Measurements from ENCODE around the gene ESR1. TPM values are rescaled to one million over a fixed set of nuclear protein-coding genes. Genes with fewer than 3 reads are reported as not detected.

The ESR1 gene
- total RNA-seq, 4 donors from 2014 or later, result 0.83 to 1.8 (median 1.3) TPM

DNA sequence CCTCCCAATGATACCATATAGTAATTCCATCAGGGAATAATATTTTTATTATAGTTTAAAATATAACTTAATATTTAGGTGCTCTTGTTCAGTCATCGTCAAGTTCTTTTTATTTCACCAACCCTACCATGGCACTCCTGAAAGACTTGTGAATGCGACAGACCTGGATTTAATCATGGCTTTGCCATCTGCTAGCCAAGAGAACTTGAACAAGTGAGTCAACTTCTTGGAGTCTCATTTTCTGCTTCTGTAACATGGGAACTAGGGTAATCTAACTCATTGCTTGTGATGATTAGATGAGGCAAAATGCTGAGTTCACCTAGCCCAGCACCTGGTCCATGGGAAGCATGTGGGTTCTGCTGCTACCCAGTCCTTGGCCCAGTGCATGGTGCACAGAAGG is 62.9 kb downstream of the ESR1 start:
- TF ChIP-seq EP300 (IDR thresholded peaks at IDR 0.05), result no peak
- TF ChIP-seq, protein P1, sequence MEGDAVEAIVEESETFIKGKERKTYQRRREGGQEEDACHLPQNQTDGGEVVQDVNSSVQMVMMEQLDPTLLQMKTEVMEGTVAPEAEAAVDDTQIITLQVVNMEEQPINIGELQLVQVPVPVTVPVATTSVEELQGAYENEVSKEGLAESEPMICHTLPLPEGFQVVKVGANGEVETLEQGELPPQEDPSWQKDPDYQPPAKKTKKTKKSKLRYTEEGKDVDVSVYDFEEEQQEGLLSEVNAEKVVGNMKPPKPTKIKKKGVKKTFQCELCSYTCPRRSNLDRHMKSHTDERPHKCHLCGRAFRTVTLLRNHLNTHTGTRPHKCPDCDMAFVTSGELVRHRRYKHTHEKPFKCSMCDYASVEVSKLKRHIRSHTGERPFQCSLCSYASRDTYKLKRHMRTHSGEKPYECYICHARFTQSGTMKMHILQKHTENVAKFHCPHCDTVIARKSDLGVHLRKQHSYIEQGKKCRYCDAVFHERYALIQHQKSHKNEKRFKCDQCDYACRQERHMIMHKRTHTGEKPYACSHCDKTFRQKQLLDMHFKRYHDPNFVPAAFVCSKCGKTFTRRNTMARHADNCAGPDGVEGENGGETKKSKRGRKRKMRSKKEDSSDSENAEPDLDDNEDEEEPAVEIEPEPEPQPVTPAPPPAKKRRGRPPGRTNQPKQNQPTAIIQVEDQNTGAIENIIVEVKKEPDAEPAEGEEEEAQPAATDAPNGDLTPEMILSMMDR (IDR thresholded peaks at IDR 0.05), result no peak
- TF ChIP-seq POLR2AphosphoS5 (IDR thresholded peaks at IDR 0.05), result no peak
- no peak for TF ChIP-seq POLR2A (IDR thresholded peaks at IDR 0.05; ENCODE audit: low read depth)
- no peaks in the 10 kb centered on the region for H3K4me1 ChIP-seq
- no peaks in the 10 kb centered on the region for H3K9me3 ChIP-seq
- WGBS, result 90% methylated on average over 2 of the region's 2 CpGs
- no peak for DNase-seq (ENCODE audit: extremely low spot score)
- H3K36me3 ChIP-seq, result no peaks in the 10 kb centered on the region
- no peaks in the 10 kb centered on the region for H3K27me3 ChIP-seq
- intact Hi-C loops (cut with DNase I), result no loop called here
- no peak overlapping the region for H3K27ac ChIP-seq (replicated peaks in 1 of 4)
- no peak overlapping the region for H3K4me3 ChIP-seq

DNA sequence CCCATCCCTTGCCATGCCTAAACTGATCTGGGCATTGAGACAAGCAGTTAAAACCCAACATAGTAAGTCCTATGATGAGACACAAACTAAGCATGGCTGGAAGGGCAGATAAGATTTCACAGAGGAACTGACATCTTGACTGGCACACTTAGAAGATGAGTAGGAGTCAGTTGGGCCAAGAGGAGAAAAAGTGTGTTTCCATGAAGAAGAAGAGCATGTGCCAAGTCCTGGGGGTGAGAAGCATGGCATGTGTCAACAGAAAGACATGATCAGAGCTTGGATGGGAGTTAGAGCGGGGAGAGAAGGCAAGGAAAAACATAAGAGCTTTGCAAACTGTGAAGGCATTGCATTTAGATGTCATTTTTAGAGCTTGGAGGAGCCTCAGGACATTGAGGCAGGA is 68.0 kb downstream of the ESR1 start:
- no peak overlapping the region for H3K27ac ChIP-seq (replicated peaks in 1 of 4)
- no peaks in the 10 kb centered on the region for H3K27me3 ChIP-seq
- WGBS, result 0% methylated on average over 1 of the region's 1 CpG
- H3K4me3 ChIP-seq, result no peak overlapping the region
- no peaks in the 10 kb centered on the region for H3K9me3 ChIP-seq
- DNase-seq (ENCODE audit: extremely low spot score), result no peak
- intact Hi-C loops (cut with DNase I), result no loop called here
- TF ChIP-seq EP300 (IDR thresholded peaks at IDR 0.05) (no peak), POLR2A (IDR thresholded peaks at IDR 0.05; ENCODE audit: low read depth) (no peak), POLR2AphosphoS5 (IDR thresholded peaks at IDR 0.05) (no peak)
- TF ChIP-seq, protein P1 (IDR thresholded peaks at IDR 0.05), result no peak
- H3K36me3 ChIP-seq, result no peaks in the 10 kb centered on the region
- no peaks in the 10 kb centered on the region for H3K4me1 ChIP-seq

GRCh38 chr6:151876122-151876521 is 68.6 kb downstream of the ESR1 start:
- TF ChIP-seq POLR2AphosphoS5 (IDR thresholded peaks at IDR 0.05) (no peak), EP300 (IDR thresholded peaks at IDR 0.05) (no peak), POLR2A (IDR thresholded peaks at IDR 0.05; ENCODE audit: low read depth) (no peak)
- TF ChIP-seq, protein P1 (IDR thresholded peaks at IDR 0.05), result no peak
- 73% methylated on average over 6 of the region's 6 CpGs for WGBS
- DNase-seq (ENCODE audit: extremely low spot score), result no peak
- H3K9me3 ChIP-seq, result no peaks in the 10 kb centered on the region
- H3K4me3 ChIP-seq, result no peak overlapping the region
- no peaks in the 10 kb centered on the region for H3K36me3 ChIP-seq
- H3K4me1 ChIP-seq, result no peaks in the 10 kb centered on the region
- no peaks in the 10 kb centered on the region for H3K27me3 ChIP-seq
- H3K27ac ChIP-seq (replicated peaks in 1 of 4), result no peak overlapping the region
- intact Hi-C loops (cut with DNase I), result no loop called here

DNA sequence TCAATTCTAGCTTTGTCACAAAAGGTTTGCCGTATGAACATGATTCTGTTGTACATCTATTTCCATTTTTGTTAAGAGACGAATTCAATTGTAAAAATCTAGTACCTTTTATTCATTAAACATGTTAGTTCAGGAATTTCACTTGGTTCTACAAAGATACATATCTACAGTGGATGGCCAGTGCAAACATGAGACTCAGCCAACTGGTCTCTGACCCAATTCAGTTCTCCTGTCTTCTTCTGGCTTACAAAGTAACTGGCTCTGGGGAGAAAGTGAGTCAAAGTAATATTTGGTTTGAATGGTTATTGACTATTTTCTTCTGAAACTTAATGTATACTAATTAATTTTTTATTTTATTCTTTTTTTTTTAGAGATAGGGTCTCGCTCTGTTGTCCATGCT is 70.0 kb downstream of the ESR1 start:
- intact Hi-C loops (cut with DNase I), result no loop called here
- Histone ChIP-seq H3K9me3 (no peaks in the 10 kb centered on the region), H3K4me3 (no peak overlapping the region), H3K27ac (replicated peaks in 1 of 4) (no peak overlapping the region), H3K36me3 (no peaks in the 10 kb centered on the region), H3K4me1 (no peaks in the 10 kb centered on the region), H3K27me3 (no peaks in the 10 kb centered on the region)
- TF ChIP-seq POLR2AphosphoS5 (IDR thresholded peaks at IDR 0.05), result no peak
- no peak for TF ChIP-seq EP300 (IDR thresholded peaks at IDR 0.05)
- WGBS, result 87% methylated on average over 3 of the region's 3 CpGs
- no peak for DNase-seq (ENCODE audit: extremely low spot score)

DNA sequence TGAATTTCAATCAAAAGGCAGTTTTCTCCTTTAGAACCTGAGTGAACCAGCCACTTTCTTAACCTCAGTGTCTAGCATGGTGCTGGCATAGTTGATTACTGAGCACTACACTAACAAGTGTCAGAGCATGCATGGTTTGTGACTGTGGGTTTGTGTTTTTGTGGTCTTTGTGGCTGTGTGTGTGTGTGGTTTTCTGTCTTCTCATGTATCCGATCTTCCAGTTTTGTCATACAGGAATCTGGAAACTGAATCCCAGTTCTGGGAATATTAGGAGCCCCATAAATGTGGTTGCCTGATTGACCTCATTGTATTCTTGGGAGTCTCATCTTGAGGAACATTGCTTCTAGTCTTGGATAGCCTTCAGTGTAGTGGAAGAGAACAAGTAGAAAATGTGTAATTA is 73.7 kb downstream of the ESR1 start:
- no peaks in the 10 kb centered on the region for H3K36me3 ChIP-seq
- no peaks in the 10 kb centered on the region for H3K4me1 ChIP-seq
- TF ChIP-seq, protein P1 (IDR thresholded peaks at IDR 0.05), result no peak
- TF ChIP-seq POLR2A (IDR thresholded peaks at IDR 0.05; ENCODE audit: low read depth), result no peak
- no peak for TF ChIP-seq EP300 (IDR thresholded peaks at IDR 0.05)
- no peak for TF ChIP-seq POLR2AphosphoS5 (IDR thresholded peaks at IDR 0.05)
- no peak overlapping the region for H3K27ac ChIP-seq (replicated peaks in 1 of 4)
- H3K27me3 ChIP-seq, result no peaks in the 10 kb centered on the region
- no peak for DNase-seq (ENCODE audit: extremely low spot score)
- no peaks in the 10 kb centered on the region for H3K9me3 ChIP-seq
- H3K4me3 ChIP-seq, result no peak overlapping the region
- WGBS, result 80% methylated on average over 1 of the region's 1 CpG
- intact Hi-C loops (cut with DNase I), result no loop called here

Data from esophagus muscularis mucosa (tissue), 4 donors.